ENCODE measurements around the gene DLGAP4. TPM values are rescaled to one million over a fixed set of nuclear protein-coding genes. Genes with fewer than 3 reads are reported as not detected.
A peak's percentile ranks its signal among the peaks of the same experiment; 100 is the strongest.

Gene DLGAP4
- total RNA-seq, 4 donors from 2014 or later: 18.8 to 46.7 (median 45.0) TPM

- H3K4me1 ChIP-seq: peaks cover 97 to 100% of the 10 kb centered on the region in 2 donors
- intact Hi-C loops (cut with DNase I; ENCODE audit: low total_unique reads): no loop called here
Observed at GRCh38 chr20:36483209-36483918, 177.2 kb downstream of the DLGAP4 start.

GRCh38 chr20:36483919-36484808 lies 178.0 kb downstream of the DLGAP4 start:
- H3K4me3 ChIP-seq: peak overlapping the region in 1 of 4 donors; percentile 4
- intact Hi-C loops (cut with DNase I; ENCODE audit: low total_unique reads) (no loop called here), in situ Hi-C loops (cut with MboI; ENCODE audit: low sequenced_read_pairs in 4 of 4) (no loop called here)
- no peaks in the 10 kb centered on the region for H3K27me3 ChIP-seq
- H3K36me3 ChIP-seq: no peaks in the 10 kb centered on the region
- peak overlapping the region; percentile 89 to 96 (median 94) for H3K27ac ChIP-seq
- TF ChIP-seq CTCF (IDR thresholded peaks at IDR 0.05 in 4 of 5, conservative IDR thresholded peaks at IDR 0.05 in 1 of 5): no peak
- TF ChIP-seq POLR2A (IDR thresholded peaks at IDR 0.05): peak in 1 of 2 donors; percentile 38
- H3K4me1 ChIP-seq: peaks cover 89 to 100% of the 10 kb centered on the region in 2 donors
- ATAC-seq: peak; percentile 23 to 37
- peak; percentile 60 to 88 for DNase-seq
- H3K9me3 ChIP-seq: no peaks in the 10 kb centered on the region

More at GRCh38 chr20:36483209-36483918, 177.2 kb downstream of the DLGAP4 start:
- H3K36me3 ChIP-seq: no peaks in the 10 kb centered on the region
- in situ Hi-C loops (cut with MboI; ENCODE audit: low sequenced_read_pairs in 4 of 4): no loop called here
- H3K27me3 ChIP-seq: no peaks in the 10 kb centered on the region
- TF ChIP-seq POLR2A (IDR thresholded peaks at IDR 0.05) (no peak), CTCF (IDR thresholded peaks at IDR 0.05 in 4 of 5, conservative IDR thresholded peaks at IDR 0.05 in 1 of 5) (no peak)
- peak overlapping the region in 1 of 4 donors; percentile 4 for H3K4me3 ChIP-seq
- H3K27ac ChIP-seq: peak overlapping the region; percentile 89 to 96 (median 94)
- ATAC-seq (no peak), DNase-seq (peak in 1 of 2 donors; percentile 46)
- no peaks in the 10 kb centered on the region for H3K9me3 ChIP-seq

DNA sequence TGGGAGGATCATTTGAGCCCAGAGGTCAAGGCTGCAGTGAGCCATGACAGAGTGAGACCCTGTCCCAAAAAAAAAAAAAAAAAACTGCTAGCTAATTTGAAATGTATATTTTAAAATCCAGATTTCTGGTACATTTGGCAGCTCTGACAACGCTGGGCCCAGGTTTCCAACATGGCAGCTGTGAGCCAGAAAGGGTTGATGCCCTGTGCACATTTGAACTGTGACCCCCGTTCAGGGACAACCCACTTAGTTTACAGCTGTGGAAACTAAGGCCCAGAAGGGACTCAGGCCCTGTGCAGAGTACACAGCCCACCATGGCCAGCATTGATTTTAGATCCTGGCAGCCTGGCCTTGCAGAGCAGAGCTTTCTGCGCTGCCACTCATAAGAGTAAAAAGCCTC lies 179.1 kb downstream of the DLGAP4 start:
- in situ Hi-C loops (cut with MboI; ENCODE audit: low sequenced_read_pairs in 4 of 4): no loop called here
- no peak for ATAC-seq
- H3K4me1 ChIP-seq: peaks cover 89 to 100% of the 10 kb centered on the region in 2 donors

GRCh38 chr20:36487069-36487468 lies 180.9 kb downstream of the DLGAP4 start:
- peak overlapping the region; percentile 89 to 96 (median 94) for H3K27ac ChIP-seq
- no peak for DNase-seq
- H3K4me1 ChIP-seq: peaks cover 89 to 100% of the 10 kb centered on the region in 2 donors
- intact Hi-C loops (cut with DNase I; ENCODE audit: low total_unique reads): no loop called here
- H3K9me3 ChIP-seq: no peaks in the 10 kb centered on the region
- H3K4me3 ChIP-seq: no peak overlapping the region
- TF ChIP-seq POLR2A (IDR thresholded peaks at IDR 0.05) (no peak), CTCF (IDR thresholded peaks at IDR 0.05 in 4 of 5, conservative IDR thresholded peaks at IDR 0.05 in 1 of 5) (no peak)
- no peak for ATAC-seq
- no peaks in the 10 kb centered on the region for H3K36me3 ChIP-seq
- in situ Hi-C loops (cut with MboI; ENCODE audit: low sequenced_read_pairs in 4 of 4): no loop called here
- H3K27me3 ChIP-seq: no peaks in the 10 kb centered on the region

More for the DNA sequence above, 179.1 kb downstream of the DLGAP4 start:
- no peak for DNase-seq
- H3K4me3 ChIP-seq: no peak overlapping the region
- no peaks in the 10 kb centered on the region for H3K36me3 ChIP-seq
- intact Hi-C loops (cut with DNase I; ENCODE audit: low total_unique reads): no loop called here
- peak overlapping the region; percentile 89 to 96 (median 94) for H3K27ac ChIP-seq
- H3K9me3 ChIP-seq: no peaks in the 10 kb centered on the region
- TF ChIP-seq POLR2A (IDR thresholded peaks at IDR 0.05): no peak
- TF ChIP-seq CTCF (IDR thresholded peaks at IDR 0.05 in 4 of 5, conservative IDR thresholded peaks at IDR 0.05 in 1 of 5): no peak
- H3K27me3 ChIP-seq: no peaks in the 10 kb centered on the region

Data from gastrocnemius medialis (tissue), 4 donors.